ENCODE results near the gene LMNB1. TPM values are rescaled to one million over a fixed set of nuclear protein-coding genes. Genes with fewer than 3 reads are reported as not detected.

The LMNB1 gene
- total and polyA plus RNA-seq, 2 experiments from 2014 or later: 20.1 to 269 TPM

DNA sequence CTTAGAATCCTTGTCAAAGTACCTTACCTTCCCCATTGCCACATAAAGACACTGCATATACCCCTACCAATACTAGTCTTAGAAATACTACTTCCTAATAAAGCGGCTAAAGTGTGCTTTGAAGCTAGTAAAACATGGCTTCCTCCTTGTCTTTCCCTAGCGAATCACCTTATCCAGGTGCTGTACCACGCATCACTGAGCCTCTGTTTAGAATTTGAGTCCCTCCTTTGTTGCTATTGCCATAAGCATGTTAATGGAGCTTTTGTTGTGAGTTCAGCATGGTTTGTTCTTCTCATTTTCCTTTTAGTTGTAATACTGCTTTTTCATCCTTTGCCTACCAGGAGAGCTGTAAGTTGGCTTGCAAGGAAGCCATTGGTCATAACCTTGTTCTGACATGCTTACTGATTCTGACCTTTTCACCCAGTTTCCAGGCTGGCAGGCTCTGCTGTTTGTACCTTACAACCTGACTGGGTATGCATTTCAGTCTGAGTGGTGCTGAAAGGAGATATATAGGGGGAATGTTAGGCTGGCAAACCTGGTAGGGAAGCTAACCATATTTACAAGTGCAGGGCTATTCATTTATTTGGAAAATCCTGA is 49.8 kb downstream of the LMNB1 start (continued):
- TF ChIP-seq, protein P1, sequence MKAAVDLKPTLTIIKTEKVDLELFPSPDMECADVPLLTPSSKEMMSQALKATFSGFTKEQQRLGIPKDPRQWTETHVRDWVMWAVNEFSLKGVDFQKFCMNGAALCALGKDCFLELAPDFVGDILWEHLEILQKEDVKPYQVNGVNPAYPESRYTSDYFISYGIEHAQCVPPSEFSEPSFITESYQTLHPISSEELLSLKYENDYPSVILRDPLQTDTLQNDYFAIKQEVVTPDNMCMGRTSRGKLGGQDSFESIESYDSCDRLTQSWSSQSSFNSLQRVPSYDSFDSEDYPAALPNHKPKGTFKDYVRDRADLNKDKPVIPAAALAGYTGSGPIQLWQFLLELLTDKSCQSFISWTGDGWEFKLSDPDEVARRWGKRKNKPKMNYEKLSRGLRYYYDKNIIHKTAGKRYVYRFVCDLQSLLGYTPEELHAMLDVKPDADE (IDR thresholded peaks at IDR 0.05): no peak
- no peak for TF ChIP-seq NANOG (IDR thresholded peaks at IDR 0.05; ENCODE audit: borderline replicate concordance)
- TF ChIP-seq, protein P2, sequence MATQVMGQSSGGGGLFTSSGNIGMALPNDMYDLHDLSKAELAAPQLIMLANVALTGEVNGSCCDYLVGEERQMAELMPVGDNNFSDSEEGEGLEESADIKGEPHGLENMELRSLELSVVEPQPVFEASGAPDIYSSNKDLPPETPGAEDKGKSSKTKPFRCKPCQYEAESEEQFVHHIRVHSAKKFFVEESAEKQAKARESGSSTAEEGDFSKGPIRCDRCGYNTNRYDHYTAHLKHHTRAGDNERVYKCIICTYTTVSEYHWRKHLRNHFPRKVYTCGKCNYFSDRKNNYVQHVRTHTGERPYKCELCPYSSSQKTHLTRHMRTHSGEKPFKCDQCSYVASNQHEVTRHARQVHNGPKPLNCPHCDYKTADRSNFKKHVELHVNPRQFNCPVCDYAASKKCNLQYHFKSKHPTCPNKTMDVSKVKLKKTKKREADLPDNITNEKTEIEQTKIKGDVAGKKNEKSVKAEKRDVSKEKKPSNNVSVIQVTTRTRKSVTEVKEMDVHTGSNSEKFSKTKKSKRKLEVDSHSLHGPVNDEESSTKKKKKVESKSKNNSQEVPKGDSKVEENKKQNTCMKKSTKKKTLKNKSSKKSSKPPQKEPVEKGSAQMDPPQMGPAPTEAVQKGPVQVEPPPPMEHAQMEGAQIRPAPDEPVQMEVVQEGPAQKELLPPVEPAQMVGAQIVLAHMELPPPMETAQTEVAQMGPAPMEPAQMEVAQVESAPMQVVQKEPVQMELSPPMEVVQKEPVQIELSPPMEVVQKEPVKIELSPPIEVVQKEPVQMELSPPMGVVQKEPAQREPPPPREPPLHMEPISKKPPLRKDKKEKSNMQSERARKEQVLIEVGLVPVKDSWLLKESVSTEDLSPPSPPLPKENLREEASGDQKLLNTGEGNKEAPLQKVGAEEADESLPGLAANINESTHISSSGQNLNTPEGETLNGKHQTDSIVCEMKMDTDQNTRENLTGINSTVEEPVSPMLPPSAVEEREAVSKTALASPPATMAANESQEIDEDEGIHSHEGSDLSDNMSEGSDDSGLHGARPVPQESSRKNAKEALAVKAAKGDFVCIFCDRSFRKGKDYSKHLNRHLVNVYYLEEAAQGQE (IDR thresholded peaks at IDR 0.05; ENCODE audit: unreplicated experiment): no peak
- TF ChIP-seq EZH2phosphoT487 (IDR thresholded peaks at IDR 0.05; ENCODE audit: unreplicated experiment): no peak
- no peak for TF ChIP-seq EZH2 (IDR thresholded peaks at IDR 0.05; ENCODE audit: low read depth, unreplicated experiment)
- TF ChIP-seq STAT1 (IDR thresholded peaks at IDR 0.05; ENCODE audit: unreplicated experiment): no peak

DNA sequence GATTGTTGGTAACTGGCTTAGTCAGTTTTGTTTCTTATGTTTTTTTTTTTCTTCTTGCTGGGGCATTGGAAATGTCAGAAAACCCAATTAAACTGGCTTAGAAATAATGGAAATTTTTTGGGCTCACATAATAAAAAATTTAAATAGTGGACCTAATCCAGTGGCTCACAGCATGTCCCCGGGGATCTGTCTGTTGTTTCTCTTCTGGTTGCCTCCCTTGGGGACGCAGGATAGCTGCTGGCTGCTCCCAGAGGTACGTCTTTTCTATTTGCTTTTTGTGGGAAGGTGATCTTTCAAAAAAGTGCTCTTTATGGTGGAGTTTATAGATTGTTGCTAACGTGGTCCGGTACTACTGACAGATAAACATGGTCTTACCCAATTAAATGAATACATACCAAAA is 52.2 kb downstream of the LMNB1 start:
- no peaks in the 10 kb centered on the region; the same call in 1 of the 2 replicates for H3F3A ChIP-seq (replicated peaks; ENCODE audit: low read depth)
- H3K27ac ChIP-seq (ENCODE audit: low read depth): no peak overlapping the region; the same call in 1 of the 2 replicates
- H3K4me3 ChIP-seq: no peak overlapping the region
- H3K27me3 ChIP-seq (ENCODE audit: insufficient read depth): no peaks in the 10 kb centered on the region
- H2AFZ ChIP-seq: no peak overlapping the region
- no peaks in the 10 kb centered on the region for H3K27me3 Mint-ChIP-seq (ENCODE audit: insufficient read depth, low read depth, poor library complexity)
- H3K9me2 ChIP-seq (ENCODE audit: insufficient read depth): no peaks in the 10 kb centered on the region
- H3K4me1 Mint-ChIP-seq: peaks cover 20% of the 10 kb centered on the region
- no peak for ATAC-seq
- no peak overlapping the region for H3K27ac Mint-ChIP-seq
- no peak overlapping the region for H3K4me2 ChIP-seq
- no peak for DNase-seq (ENCODE audit: low spot score)
- peaks cover 30% of the 10 kb centered on the region for H3K79me2 ChIP-seq (replicated peaks; ENCODE audit: insufficient read depth)
- peaks cover 89% of the 10 kb centered on the region for H3K36me3 Mint-ChIP-seq (ENCODE audit: low read depth)
- peaks cover 33% of the 10 kb centered on the region for H3K4me1 ChIP-seq (ENCODE audit: insufficient read depth)
- no peaks in the 10 kb centered on the region for H3K9me3 Mint-ChIP-seq
- peaks cover 65% of the 10 kb centered on the region for H3K36me3 ChIP-seq (ENCODE audit: insufficient read depth)
- H3K4me3 Mint-ChIP-seq: no peak overlapping the region
- H4K20me1 ChIP-seq (replicated peaks; ENCODE audit: insufficient read depth): peaks cover 2% of the 10 kb centered on the region
- TF ChIP-seq, protein P3, sequence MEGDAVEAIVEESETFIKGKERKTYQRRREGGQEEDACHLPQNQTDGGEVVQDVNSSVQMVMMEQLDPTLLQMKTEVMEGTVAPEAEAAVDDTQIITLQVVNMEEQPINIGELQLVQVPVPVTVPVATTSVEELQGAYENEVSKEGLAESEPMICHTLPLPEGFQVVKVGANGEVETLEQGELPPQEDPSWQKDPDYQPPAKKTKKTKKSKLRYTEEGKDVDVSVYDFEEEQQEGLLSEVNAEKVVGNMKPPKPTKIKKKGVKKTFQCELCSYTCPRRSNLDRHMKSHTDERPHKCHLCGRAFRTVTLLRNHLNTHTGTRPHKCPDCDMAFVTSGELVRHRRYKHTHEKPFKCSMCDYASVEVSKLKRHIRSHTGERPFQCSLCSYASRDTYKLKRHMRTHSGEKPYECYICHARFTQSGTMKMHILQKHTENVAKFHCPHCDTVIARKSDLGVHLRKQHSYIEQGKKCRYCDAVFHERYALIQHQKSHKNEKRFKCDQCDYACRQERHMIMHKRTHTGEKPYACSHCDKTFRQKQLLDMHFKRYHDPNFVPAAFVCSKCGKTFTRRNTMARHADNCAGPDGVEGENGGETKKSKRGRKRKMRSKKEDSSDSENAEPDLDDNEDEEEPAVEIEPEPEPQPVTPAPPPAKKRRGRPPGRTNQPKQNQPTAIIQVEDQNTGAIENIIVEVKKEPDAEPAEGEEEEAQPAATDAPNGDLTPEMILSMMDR (conservative IDR thresholded peaks at IDR 0.05; ENCODE audit: low read depth in 2 of 2): no peak
- no peak for TF ChIP-seq ZNF114 (CRISPR knock-in tag; IDR thresholded peaks at IDR 0.05)
- TF ChIP-seq JUNB (IDR thresholded peaks at IDR 0.05; ENCODE audit: unreplicated experiment): no peak
- TF ChIP-seq POLR2AphosphoS5 (IDR thresholded peaks at IDR 0.05; ENCODE audit: low read depth): no peak
- TF ChIP-seq EZH2 (IDR thresholded peaks at IDR 0.05; ENCODE audit: low read depth, unreplicated experiment): no peak
- TF ChIP-seq, protein P4, sequence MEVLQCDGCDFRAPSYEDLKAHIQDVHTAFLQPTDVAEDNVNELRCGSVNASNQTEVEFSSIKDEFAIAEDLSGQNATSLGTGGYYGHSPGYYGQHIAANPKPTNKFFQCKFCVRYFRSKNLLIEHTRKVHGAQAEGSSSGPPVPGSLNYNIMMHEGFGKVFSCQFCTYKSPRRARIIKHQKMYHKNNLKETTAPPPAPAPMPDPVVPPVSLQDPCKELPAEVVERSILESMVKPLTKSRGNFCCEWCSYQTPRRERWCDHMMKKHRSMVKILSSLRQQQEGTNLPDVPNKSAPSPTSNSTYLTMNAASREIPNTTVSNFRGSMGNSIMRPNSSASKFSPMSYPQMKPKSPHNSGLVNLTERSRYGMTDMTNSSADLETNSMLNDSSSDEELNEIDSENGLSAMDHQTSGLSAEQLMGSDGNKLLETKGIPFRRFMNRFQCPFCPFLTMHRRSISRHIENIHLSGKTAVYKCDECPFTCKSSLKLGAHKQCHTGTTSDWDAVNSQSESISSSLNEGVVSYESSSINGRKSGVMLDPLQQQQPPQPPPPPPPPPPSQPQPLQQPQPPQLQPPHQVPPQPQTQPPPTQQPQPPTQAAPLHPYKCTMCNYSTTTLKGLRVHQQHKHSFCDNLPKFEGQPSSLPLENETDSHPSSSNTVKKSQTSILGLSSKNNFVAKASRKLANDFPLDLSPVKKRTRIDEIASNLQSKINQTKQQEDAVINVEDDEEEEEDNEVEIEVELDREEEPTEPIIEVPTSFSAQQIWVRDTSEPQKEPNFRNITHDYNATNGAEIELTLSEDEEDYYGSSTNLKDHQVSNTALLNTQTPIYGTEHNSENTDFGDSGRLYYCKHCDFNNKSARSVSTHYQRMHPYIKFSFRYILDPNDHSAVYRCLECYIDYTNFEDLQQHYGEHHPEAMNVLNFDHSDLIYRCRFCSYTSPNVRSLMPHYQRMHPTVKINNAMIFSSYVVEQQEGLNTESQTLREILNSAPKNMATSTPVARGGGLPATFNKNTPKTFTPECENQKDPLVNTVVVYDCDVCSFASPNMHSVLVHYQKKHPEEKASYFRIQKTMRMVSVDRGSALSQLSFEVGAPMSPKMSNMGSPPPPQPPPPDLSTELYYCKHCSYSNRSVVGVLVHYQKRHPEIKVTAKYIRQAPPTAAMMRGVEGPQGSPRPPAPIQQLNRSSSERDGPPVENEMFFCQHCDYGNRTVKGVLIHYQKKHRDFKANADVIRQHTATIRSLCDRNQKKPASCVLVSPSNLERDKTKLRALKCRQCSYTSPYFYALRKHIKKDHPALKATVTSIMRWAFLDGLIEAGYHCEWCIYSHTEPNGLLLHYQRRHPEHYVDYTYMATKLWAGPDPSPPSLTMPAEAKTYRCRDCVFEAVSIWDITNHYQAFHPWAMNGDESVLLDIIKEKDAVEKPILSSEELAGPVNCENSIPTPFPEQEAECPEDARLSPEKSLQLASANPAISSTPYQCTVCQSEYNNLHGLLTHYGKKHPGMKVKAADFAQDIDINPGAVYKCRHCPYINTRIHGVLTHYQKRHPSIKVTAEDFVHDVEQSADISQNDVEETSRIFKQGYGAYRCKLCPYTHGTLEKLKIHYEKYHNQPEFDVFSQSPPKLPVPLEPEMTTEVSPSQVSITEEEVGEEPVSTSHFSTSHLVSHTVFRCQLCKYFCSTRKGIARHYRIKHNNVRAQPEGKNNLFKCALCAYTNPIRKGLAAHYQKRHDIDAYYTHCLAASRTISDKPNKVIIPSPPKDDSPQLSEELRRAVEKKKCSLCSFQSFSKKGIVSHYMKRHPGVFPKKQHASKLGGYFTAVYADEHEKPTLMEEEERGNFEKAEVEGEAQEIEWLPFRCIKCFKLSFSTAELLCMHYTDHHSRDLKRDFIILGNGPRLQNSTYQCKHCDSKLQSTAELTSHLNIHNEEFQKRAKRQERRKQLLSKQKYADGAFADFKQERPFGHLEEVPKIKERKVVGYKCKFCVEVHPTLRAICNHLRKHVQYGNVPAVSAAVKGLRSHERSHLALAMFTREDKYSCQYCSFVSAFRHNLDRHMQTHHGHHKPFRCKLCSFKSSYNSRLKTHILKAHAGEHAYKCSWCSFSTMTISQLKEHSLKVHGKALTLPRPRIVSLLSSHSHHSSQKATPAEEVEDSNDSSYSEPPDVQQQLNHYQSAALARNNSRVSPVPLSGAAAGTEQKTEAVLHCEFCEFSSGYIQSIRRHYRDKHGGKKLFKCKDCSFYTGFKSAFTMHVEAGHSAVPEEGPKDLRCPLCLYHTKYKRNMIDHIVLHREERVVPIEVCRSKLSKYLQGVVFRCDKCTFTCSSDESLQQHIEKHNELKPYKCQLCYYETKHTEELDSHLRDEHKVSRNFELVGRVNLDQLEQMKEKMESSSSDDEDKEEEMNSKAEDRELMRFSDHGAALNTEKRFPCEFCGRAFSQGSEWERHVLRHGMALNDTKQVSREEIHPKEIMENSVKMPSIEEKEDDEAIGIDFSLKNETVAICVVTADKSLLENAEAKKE (CRISPR knock-in tag; IDR thresholded peaks at IDR 0.05): no peak
- TF ChIP-seq, protein P1 (IDR thresholded peaks at IDR 0.05): no peak

Data from GM23338 (cell line).